ENCODE results near the gene NOSTRIN.

DNA sequence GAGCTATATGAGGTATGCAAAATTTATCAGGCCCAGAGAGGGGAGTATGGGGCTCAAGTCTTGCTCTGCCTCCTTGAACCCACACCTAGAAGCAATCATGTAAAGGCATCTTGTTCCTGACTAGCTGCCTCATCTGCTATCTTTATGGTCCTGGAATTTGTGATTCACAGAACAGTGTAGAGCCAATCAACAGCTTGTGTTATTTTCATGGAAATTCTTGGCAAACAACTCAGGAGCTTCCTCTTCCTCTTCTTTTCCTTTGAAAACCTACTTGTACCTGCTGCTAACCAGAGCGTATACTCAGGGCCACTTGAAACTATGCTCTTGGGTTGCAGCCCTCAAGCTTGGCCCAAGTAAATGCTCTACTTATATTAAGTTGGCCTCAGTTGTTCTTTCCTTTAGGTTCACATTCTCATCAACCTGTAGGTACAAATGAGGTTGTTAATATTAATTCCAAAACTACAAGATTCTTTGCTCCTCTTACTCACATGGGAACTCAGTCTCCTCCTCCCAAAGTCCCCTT is 3.5 kb upstream of the NOSTRIN start:
- TF ChIP-seq, protein P1, sequence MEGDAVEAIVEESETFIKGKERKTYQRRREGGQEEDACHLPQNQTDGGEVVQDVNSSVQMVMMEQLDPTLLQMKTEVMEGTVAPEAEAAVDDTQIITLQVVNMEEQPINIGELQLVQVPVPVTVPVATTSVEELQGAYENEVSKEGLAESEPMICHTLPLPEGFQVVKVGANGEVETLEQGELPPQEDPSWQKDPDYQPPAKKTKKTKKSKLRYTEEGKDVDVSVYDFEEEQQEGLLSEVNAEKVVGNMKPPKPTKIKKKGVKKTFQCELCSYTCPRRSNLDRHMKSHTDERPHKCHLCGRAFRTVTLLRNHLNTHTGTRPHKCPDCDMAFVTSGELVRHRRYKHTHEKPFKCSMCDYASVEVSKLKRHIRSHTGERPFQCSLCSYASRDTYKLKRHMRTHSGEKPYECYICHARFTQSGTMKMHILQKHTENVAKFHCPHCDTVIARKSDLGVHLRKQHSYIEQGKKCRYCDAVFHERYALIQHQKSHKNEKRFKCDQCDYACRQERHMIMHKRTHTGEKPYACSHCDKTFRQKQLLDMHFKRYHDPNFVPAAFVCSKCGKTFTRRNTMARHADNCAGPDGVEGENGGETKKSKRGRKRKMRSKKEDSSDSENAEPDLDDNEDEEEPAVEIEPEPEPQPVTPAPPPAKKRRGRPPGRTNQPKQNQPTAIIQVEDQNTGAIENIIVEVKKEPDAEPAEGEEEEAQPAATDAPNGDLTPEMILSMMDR (IDR thresholded peaks at IDR 0.05 in 2 of 3, conservative IDR thresholded peaks at IDR 0.05 in 1 of 3; ENCODE audit: borderline replicate concordance in 1 of 3, insufficient read depth in 1 of 3, low read depth in 2 of 3, low read length in 2 of 3), result no peak
- TF ChIP-seq POLR2A (IDR thresholded peaks at IDR 0.05; ENCODE audit: borderline replicate concordance, extremely low read depth, insufficient read depth, insufficient read length) (no peak), JUND (IDR thresholded peaks at IDR 0.05) (no peak), EZH2phosphoT487 (IDR thresholded peaks at IDR 0.05; ENCODE audit: borderline replicate concordance) (no peak), SRF (IDR thresholded peaks at IDR 0.05; ENCODE audit: low read depth) (no peak), ZNF274 (IDR thresholded peaks at IDR 0.05; ENCODE audit: low read depth, low read length) (no peak), POLR2AphosphoS5 (IDR thresholded peaks at IDR 0.05; ENCODE audit: low read depth, low read length) (no peak), RAD21 (IDR thresholded peaks at IDR 0.05; ENCODE audit: low read depth) (no peak), EGR1 (IDR thresholded peaks at IDR 0.05; ENCODE audit: low read depth) (no peak)
- TF ChIP-seq, protein P2, sequence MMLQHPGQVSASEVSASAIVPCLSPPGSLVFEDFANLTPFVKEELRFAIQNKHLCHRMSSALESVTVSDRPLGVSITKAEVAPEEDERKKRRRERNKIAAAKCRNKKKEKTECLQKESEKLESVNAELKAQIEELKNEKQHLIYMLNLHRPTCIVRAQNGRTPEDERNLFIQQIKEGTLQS (IDR thresholded peaks at IDR 0.05), result no peak
- TF ChIP-seq, protein P3, sequence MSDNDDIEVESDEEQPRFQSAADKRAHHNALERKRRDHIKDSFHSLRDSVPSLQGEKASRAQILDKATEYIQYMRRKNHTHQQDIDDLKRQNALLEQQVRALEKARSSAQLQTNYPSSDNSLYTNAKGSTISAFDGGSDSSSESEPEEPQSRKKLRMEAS (IDR thresholded peaks at IDR 0.05), result no peak

Data from HCT116 (cell line).